Neural crest cell (in vitro differentiated cells): ENCODE results near the gene SPG7. TPM values are rescaled to one million over a fixed set of nuclear protein-coding genes. Genes with fewer than 3 reads are reported as not detected.

Experiments
- DNase-seq: peaks from one replicate; pipeline ENCODE4 v3.0.0; 2021; ENCODE audit warnings: low read depth, mixed read lengths, low spot score
- H3K27ac Mint-ChIP-seq: one replicate; pipeline ENCODE4 v1.8.0; 2021; ENCODE audit warnings: mild to moderate bottlenecking, mixed read lengths; ENCODE audit not compliant: unreplicated experiment
- H3K27me3 Mint-ChIP-seq: 2 replicates; pipeline ENCODE4 v1.8.0; 2021; ENCODE audit warnings: low read depth, mild to moderate bottlenecking, mixed read lengths
- H3K36me3 Mint-ChIP-seq: 2 replicates; pipeline ENCODE4 v1.8.0; 2021; ENCODE audit warnings: low read depth, mild to moderate bottlenecking, mixed read lengths
- H3K4me1 Mint-ChIP-seq: 2 replicates; pipeline ENCODE4 v1.8.0; 2021; ENCODE audit warnings: mixed read lengths
- H3K4me3 Mint-ChIP-seq: one replicate; pipeline ENCODE4 v1.8.0; 2021; ENCODE audit warnings: mild to moderate bottlenecking, mixed read lengths
- H3K9me3 Mint-ChIP-seq: 2 replicates; pipeline ENCODE4 v1.8.0; 2021; ENCODE audit warnings: mixed read lengths
- CTCF ChIP-seq: fragments of 200-600 bp; sonication (generic); conservative IDR thresholded peaks from 2 replicates; pipeline ENCODE4 v1.5.0; 2021; ENCODE audit warnings: antibody characterized with exemption, mild to moderate bottlenecking
- total RNA-seq: library from RNA; stranded (reverse); gene quantifications from 2 replicates; pipeline ENCODE4 v1.2.1, GENCODE V29; 2021

Gene SPG7
- total RNA-seq, 1 donor from 2014 or later: 137 TPM

GRCh38 chr16:89572073-89572484 lies 63.9 kb downstream of the SPG7 start:
- DNase-seq: no peak
- Mint-ChIP-seq H3K9me3 (no peaks in the 10 kb centered on the region), H3K36me3 (no peaks in the 10 kb centered on the region), H3K27ac (no peak overlapping the region), H3K4me3 (peak overlapping the region; percentile 15), H3K27me3 (peaks cover 38% of the 10 kb centered on the region), H3K4me1 (peaks cover 3% of the 10 kb centered on the region)
- TF ChIP-seq CTCF: no peak

GRCh38 chr16:89572485-89573205 lies 64.4 kb downstream of the SPG7 start:
- peaks cover 44% of the 10 kb centered on the region for H3K27me3 Mint-ChIP-seq
- H3K4me1 Mint-ChIP-seq: peaks cover 2% of the 10 kb centered on the region

GRCh38 chr16:89573826-89574680 lies 65.8 kb downstream of the SPG7 start:
- no peak for TF ChIP-seq CTCF
- H3K36me3 Mint-ChIP-seq: no peaks in the 10 kb centered on the region
- H3K9me3 Mint-ChIP-seq: no peaks in the 10 kb centered on the region
- H3K4me3 Mint-ChIP-seq: no peak overlapping the region
- H3K27me3 Mint-ChIP-seq: peaks cover 50% of the 10 kb centered on the region
- DNase-seq: no peak
- H3K27ac Mint-ChIP-seq: no peak overlapping the region
- no peaks in the 10 kb centered on the region for H3K4me1 Mint-ChIP-seq

More at GRCh38 chr16:89572485-89573205, 64.4 kb downstream of the SPG7 start:
- Mint-ChIP-seq H3K27ac (no peak overlapping the region), H3K4me3 (peak overlapping the region; percentile 15), H3K36me3 (no peaks in the 10 kb centered on the region), H3K9me3 (no peaks in the 10 kb centered on the region)
- TF ChIP-seq CTCF: no peak
- DNase-seq: no peak

- peak; percentile 73 for TF ChIP-seq CTCF
- Mint-ChIP-seq H3K4me3 (peak overlapping the region; percentile 44), H3K36me3 (no peaks in the 10 kb centered on the region), H3K27ac (no peak overlapping the region), H3K9me3 (no peaks in the 10 kb centered on the region), H3K27me3 (peaks cover 48% of the 10 kb centered on the region), H3K4me1 (no peaks in the 10 kb centered on the region)
- DNase-seq: peak; percentile 79
Measured at GRCh38 chr16:89574681-89575246, 66.6 kb downstream of the SPG7 start.

GRCh38 chr16:89575247-89576152 lies 67.3 kb downstream of the SPG7 start, which contains the start of gene CPNE7:
CPNE7 (plus strand) TSS chr16:89575758; CDS start chr16:89575898, 140 bp downstream.
- Mint-ChIP-seq H3K27ac (no peak within 1 kb of the TSS), H3K27me3 (peaks cover 48% of the 10 kb centered on the region)

More at GRCh38 chr16:89575247-89576152, 67.3 kb downstream of the SPG7 start, which contains the start of gene CPNE7:
- peak within 1 kb of the TSS; percentile 44 for H3K4me3 Mint-ChIP-seq
- no peak for DNase-seq
- no peaks in the 10 kb centered on the region for H3K4me1 Mint-ChIP-seq
- no peaks in the 10 kb centered on the region for H3K36me3 Mint-ChIP-seq
- no peaks in the 10 kb centered on the region for H3K9me3 Mint-ChIP-seq
- no peak for TF ChIP-seq CTCF
